Muscle layer of duodenum (tissue), 2 donors: Measurements from ENCODE around the gene SLC4A7.

Experiments
- H3K27ac ChIP-seq: one replicate; pipeline ENCODE4 v1.7.0; 2013; ENCODE audit warnings: mild to moderate bottlenecking, low read length
- H3K27me3 ChIP-seq: one replicate; pipeline ENCODE4 v1.7.0; 2013; ENCODE audit warnings: low read depth, mild to moderate bottlenecking, control low read depth, low read length
- H3K36me3 ChIP-seq, 2 donors: one replicate each; pipeline ENCODE4 v1.7.0; 2013; ENCODE audit warnings: low read length in 2 of 2, control low read depth in 1 of 2, mild to moderate bottlenecking in 1 of 2; ENCODE audit not compliant: insufficient read depth in 2 of 2, control insufficient read depth in 1 of 2
- H3K4me1 ChIP-seq, 2 donors: one replicate each; pipeline ENCODE4 v1.7.0; 2013; ENCODE audit warnings: low read length in 2 of 2, mild to moderate bottlenecking in 2 of 2, control low read depth in 1 of 2, moderate library complexity in 1 of 2; ENCODE audit not compliant: insufficient read depth in 2 of 2, control insufficient read depth in 1 of 2
- H3K4me3 ChIP-seq, 2 donors: one replicate each; pipeline ENCODE4 v1.7.0; 2013; ENCODE audit warnings: low read length in 2 of 2, low read depth in 1 of 2, mild to moderate bottlenecking in 1 of 2
- H3K9me3 ChIP-seq, 2 donors: one replicate each; pipeline ENCODE4 v1.7.0; 2013; ENCODE audit warnings: low read length in 2 of 2, control low read depth in 1 of 2, mild to moderate bottlenecking in 1 of 2; ENCODE audit not compliant: control insufficient read depth in 1 of 2
- donor health status: healthy.

Gene SLC4A7

GRCh38 chr3:27354588-27355203 is 129.5 kb downstream of the SLC4A7 start:
- Histone ChIP-seq H3K27ac (no peak overlapping the region), H3K9me3 (no peaks in the 10 kb centered on the region), H3K4me1 (peaks cover 0 to 9% of the 10 kb centered on the region in 2 donors), H3K27me3 (no peaks in the 10 kb centered on the region), H3K36me3 (no peaks in the 10 kb centered on the region), H3K4me3 (no peak overlapping the region)

GRCh38 chr3:27354161-27354560 is 130.0 kb downstream of the SLC4A7 start:
- Histone ChIP-seq H3K27ac (no peak overlapping the region), H3K4me1 (peaks cover 0 to 6% of the 10 kb centered on the region in 2 donors)

GRCh38 chr3:27353221-27353620 is 131.0 kb downstream of the SLC4A7 start:
- Histone ChIP-seq H3K9me3 (no peaks in the 10 kb centered on the region), H3K27me3 (no peaks in the 10 kb centered on the region), H3K36me3 (no peaks in the 10 kb centered on the region), H3K4me1 (peaks cover 0 to 3% of the 10 kb centered on the region in 2 donors), H3K27ac (no peak overlapping the region), H3K4me3 (no peak overlapping the region)

More at GRCh38 chr3:27354161-27354560, 130.0 kb downstream of the SLC4A7 start:
- Histone ChIP-seq H3K36me3 (no peaks in the 10 kb centered on the region), H3K9me3 (no peaks in the 10 kb centered on the region), H3K27me3 (no peaks in the 10 kb centered on the region), H3K4me3 (no peak overlapping the region)

- Histone ChIP-seq H3K27me3 (no peaks in the 10 kb centered on the region), H3K4me3 (no peak overlapping the region), H3K36me3 (no peaks in the 10 kb centered on the region), H3K27ac (no peak overlapping the region), H3K4me1 (no peaks in the 10 kb centered on the region), H3K9me3 (no peaks in the 10 kb centered on the region)
These were observed 132.1 kb downstream of the SLC4A7 start for GRCh38 chr3:27352047-27352446.

- Histone ChIP-seq H3K27ac (no peak overlapping the region), H3K27me3 (no peaks in the 10 kb centered on the region), H3K9me3 (no peaks in the 10 kb centered on the region), H3K4me3 (no peak overlapping the region), H3K4me1 (no peaks in the 10 kb centered on the region), H3K36me3 (no peaks in the 10 kb centered on the region)
These were observed 134.4 kb downstream of the SLC4A7 start for GRCh38 chr3:27349832-27350231.

- H3K27ac ChIP-seq, result no peak overlapping the region
- H3K9me3 ChIP-seq, result no peaks in the 10 kb centered on the region
- H3K27me3 ChIP-seq, result no peaks in the 10 kb centered on the region
- H3K36me3 ChIP-seq, result no peaks in the 10 kb centered on the region
- no peaks in the 10 kb centered on the region for H3K4me1 ChIP-seq
- no peak overlapping the region for H3K4me3 ChIP-seq
These were observed 138.0 kb downstream of the SLC4A7 start for GRCh38 chr3:27345959-27346865.

GRCh38 chr3:27345493-27345892 is 138.7 kb downstream of the SLC4A7 start:
- Histone ChIP-seq H3K27ac (no peak overlapping the region), H3K9me3 (no peaks in the 10 kb centered on the region), H3K27me3 (no peaks in the 10 kb centered on the region), H3K36me3 (no peaks in the 10 kb centered on the region), H3K4me3 (no peak overlapping the region), H3K4me1 (no peaks in the 10 kb centered on the region)

GRCh38 chr3:27345045-27345444 is 139.1 kb downstream of the SLC4A7 start:
- H3K4me1 ChIP-seq, result no peaks in the 10 kb centered on the region
- no peaks in the 10 kb centered on the region for H3K27me3 ChIP-seq
- H3K4me3 ChIP-seq, result no peak overlapping the region
- H3K9me3 ChIP-seq, result no peaks in the 10 kb centered on the region
- no peak overlapping the region for H3K27ac ChIP-seq
- no peaks in the 10 kb centered on the region for H3K36me3 ChIP-seq

- Histone ChIP-seq H3K4me1 (no peaks in the 10 kb centered on the region), H3K9me3 (no peaks in the 10 kb centered on the region), H3K27me3 (no peaks in the 10 kb centered on the region), H3K36me3 (no peaks in the 10 kb centered on the region), H3K4me3 (no peak overlapping the region), H3K27ac (no peak overlapping the region)
These were observed 140.0 kb downstream of the SLC4A7 start for GRCh38 chr3:27344192-27344591.

GRCh38 chr3:27342267-27342666 is 141.9 kb downstream of the SLC4A7 start:
- Histone ChIP-seq H3K27me3 (no peaks in the 10 kb centered on the region), H3K4me3 (no peak overlapping the region), H3K4me1 (no peaks in the 10 kb centered on the region), H3K36me3 (no peaks in the 10 kb centered on the region), H3K9me3 (no peaks in the 10 kb centered on the region), H3K27ac (no peak overlapping the region)

GRCh38 chr3:27340534-27340933 is 143.7 kb downstream of the SLC4A7 start:
- no peaks in the 10 kb centered on the region for H3K36me3 ChIP-seq
- H3K4me3 ChIP-seq, result no peak overlapping the region
- H3K27ac ChIP-seq, result no peak overlapping the region
- no peaks in the 10 kb centered on the region for H3K4me1 ChIP-seq
- H3K27me3 ChIP-seq, result no peaks in the 10 kb centered on the region
- H3K9me3 ChIP-seq, result no peaks in the 10 kb centered on the region
